ENCODE data around the gene TMEM51.
"Not testable (repeated sequence)": the region's sequence is repeated elsewhere in the genome, so short reads cannot be mapped to it uniquely, and the experiment has no call there.

TMEM51 gene

DNA sequence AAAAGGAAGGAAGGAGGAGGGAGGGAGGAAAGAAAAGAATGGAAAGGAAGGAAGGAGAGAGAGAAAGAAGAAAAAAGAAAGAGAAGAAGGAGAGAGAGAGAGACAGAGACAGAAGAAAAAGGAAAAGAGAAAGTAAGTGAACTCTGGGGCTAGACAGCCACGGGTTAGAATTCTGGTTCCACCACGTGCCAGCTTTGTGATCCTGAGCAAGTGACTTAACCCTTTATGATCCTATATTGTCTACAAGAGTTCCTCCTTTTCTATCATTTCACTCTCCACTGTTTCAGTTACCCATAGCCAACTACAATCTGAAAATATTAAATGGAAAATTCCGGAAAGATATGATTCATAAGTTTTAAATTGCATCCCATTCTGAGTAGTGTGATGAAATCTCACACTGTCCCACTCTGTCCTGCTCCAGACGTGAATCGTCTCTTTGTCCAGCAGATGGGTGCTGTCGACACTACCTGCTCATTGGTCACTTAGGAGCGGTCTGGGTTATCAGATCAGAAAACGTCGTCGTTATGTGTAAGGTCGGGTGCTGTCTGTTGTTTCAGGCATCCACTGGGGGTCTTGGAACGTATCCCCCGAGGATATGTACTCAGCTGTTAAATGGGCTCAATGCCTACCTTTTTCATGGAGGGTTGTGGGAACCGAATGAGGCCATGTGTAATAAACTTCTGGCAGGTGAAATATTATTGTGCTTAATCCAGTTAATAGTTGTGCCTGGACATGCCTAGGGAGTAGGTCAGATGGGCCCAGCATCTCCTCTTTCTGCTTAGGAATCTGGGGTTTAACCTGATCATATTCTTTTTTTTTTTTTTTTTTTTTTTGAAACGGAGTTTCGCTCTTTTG lies 19.1 kb downstream of the TMEM51 start:
- H3K4me1 Mint-ChIP-seq, result peaks cover 46% of the 10 kb centered on the region
- DNase-seq, result no peak
- H3K36me3 Mint-ChIP-seq (ENCODE audit: low read depth), result no peaks in the 10 kb centered on the region
- peak overlapping the region; percentile 40 for H3K27ac Mint-ChIP-seq
- H3K4me3 Mint-ChIP-seq, result no peak overlapping the region
- TF ChIP-seq, protein P1, sequence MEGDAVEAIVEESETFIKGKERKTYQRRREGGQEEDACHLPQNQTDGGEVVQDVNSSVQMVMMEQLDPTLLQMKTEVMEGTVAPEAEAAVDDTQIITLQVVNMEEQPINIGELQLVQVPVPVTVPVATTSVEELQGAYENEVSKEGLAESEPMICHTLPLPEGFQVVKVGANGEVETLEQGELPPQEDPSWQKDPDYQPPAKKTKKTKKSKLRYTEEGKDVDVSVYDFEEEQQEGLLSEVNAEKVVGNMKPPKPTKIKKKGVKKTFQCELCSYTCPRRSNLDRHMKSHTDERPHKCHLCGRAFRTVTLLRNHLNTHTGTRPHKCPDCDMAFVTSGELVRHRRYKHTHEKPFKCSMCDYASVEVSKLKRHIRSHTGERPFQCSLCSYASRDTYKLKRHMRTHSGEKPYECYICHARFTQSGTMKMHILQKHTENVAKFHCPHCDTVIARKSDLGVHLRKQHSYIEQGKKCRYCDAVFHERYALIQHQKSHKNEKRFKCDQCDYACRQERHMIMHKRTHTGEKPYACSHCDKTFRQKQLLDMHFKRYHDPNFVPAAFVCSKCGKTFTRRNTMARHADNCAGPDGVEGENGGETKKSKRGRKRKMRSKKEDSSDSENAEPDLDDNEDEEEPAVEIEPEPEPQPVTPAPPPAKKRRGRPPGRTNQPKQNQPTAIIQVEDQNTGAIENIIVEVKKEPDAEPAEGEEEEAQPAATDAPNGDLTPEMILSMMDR (IDR thresholded peaks at IDR 0.05), result no peak
- no peaks in the 10 kb centered on the region for H3K9me3 Mint-ChIP-seq
- peaks cover 3% of the 10 kb centered on the region for H3K27me3 Mint-ChIP-seq (ENCODE audit: low read depth, poor library complexity)

DNA sequence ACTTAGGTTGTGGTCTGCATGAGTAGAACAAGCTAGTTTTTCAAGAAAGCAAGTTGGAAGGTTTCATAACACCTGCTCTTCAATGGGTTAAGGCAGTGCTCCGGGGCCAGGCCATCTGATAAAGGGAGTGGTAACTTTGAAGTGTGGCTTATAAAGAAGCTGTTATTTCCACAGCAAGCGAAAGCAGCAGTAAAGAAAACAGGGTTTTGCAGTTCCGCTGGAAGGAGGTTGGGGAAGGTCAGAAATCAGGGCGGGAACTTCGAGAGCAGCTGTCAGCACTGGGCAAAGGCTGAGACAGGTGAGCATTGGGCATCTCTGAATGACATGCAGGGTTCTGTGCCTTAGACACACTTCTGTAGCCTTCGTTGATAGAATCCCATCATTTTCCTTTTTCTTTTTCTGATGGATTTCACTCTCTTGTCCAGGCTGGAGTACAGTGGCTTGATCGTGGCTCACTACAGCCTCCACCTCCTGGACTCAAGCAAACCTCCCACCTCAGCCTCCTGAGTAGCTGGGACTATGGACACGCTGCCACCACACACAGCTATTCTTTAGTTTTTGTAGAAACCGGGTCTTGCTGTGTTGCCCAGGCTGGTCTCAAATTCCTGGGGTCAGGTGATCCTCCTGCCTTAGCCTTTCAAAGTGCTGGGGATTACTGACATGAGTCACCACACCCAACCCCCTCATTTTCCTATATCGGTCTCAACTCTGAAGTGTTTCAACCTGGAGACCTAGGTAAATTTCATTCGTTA lies 20.5 kb downstream of the TMEM51 start:
- no peaks in the 10 kb centered on the region for H3K9me3 Mint-ChIP-seq
- no peak overlapping the region for H3K4me3 Mint-ChIP-seq
- TF ChIP-seq, protein P1 (IDR thresholded peaks at IDR 0.05), result no peak
- H3K27ac Mint-ChIP-seq, result peak overlapping the region; percentile 71
- H3K36me3 Mint-ChIP-seq (ENCODE audit: low read depth), result no peaks in the 10 kb centered on the region
- no peak for DNase-seq
- peaks cover 55% of the 10 kb centered on the region for H3K4me1 Mint-ChIP-seq
- H3K27me3 Mint-ChIP-seq (ENCODE audit: low read depth, poor library complexity), result no peaks in the 10 kb centered on the region

DNA sequence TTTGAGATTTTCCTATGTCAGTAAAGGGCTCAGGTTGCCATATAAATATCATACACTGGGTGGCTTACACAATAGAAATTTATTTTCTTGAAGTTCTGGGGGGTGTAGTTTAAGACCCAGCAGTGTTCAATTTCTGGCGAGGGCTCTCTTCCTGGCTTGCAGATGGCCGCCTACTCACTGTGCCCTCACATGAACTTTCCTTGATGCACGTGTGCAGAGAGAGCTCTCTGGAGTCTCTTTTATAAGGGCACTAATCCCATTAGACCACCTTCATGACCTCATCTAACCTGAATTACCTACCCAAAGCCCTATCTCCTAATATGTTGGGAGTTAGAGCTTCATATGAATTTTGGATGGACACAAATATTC lies 21.1 kb downstream of the TMEM51 start:
- H3K4me1 Mint-ChIP-seq, result peaks cover 59% of the 10 kb centered on the region
- H3K4me3 Mint-ChIP-seq, result no peak overlapping the region
- H3K9me3 Mint-ChIP-seq, result no peaks in the 10 kb centered on the region
- no peak overlapping the region for H3K27ac Mint-ChIP-seq
- H3K36me3 Mint-ChIP-seq (ENCODE audit: low read depth), result no peaks in the 10 kb centered on the region
- peaks cover 5% of the 10 kb centered on the region for H3K27me3 Mint-ChIP-seq (ENCODE audit: low read depth, poor library complexity)
- TF ChIP-seq, protein P1 (IDR thresholded peaks at IDR 0.05), result no peak
- DNase-seq, result no peak

DNA sequence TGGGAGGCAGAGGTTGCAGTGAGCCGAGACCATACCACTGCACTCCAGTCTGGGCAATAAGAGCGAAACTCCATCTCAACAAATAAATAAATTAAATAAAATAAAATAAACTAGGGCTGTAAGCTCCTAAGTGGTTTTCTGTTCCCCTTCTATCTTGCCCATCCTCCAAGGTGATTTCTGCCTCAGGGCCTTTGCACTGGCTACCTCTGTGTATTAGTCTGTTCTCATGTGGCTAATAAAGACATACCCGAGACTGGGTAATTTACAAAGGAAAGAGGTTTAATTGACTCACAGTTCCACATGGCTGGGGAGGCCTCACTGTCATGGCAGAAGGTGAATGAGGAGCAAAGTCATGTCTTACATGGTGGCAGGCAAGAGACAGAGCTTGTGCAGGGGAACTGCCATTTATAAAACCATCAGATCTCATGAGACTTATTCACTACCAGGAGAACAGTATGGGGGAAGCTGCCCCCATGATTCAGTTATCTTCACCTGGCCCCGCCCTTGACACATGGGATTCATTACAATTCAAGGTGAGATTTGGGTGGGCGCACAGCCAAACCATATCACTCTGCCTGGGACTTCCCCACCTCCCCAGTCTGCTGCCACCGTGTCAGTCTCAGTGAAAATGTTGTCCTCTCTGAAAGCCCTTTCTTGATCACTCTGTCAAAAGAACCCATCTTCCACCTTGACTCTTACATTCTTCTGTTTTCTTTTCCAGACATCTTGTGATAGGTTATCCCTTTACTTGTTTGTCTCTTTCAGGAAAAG lies 22.0 kb downstream of the TMEM51 start:
- not testable (repeated sequence) for H3K27me3 Mint-ChIP-seq (ENCODE audit: low read depth, poor library complexity); H3K27ac Mint-ChIP-seq; H3K4me3 Mint-ChIP-seq; H3K9me3 Mint-ChIP-seq; H3K36me3 Mint-ChIP-seq (ENCODE audit: low read depth); DNase-seq
- H3K4me1 Mint-ChIP-seq, result peaks cover 59% of the 10 kb centered on the region

DNA sequence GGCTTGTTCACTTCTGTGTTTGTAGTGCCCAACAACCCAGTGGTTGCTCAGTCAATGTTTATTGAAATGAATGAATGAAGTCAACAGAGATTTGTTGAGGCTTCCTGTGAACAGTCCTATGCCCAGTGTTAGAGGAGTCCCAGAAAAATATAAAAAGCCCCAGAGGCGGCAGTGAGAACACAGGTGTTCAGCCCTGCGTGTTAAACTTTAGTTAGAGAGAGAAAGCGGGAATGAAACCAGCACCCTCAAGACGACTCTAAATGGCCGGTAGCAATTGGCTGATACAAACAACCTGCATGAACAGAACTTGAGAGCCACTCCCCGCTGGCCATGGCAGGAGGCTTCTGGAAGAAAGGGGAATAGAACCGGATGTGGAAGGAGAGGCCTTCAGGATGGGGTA lies 22.6 kb downstream of the TMEM51 start:
- peaks cover 5% of the 10 kb centered on the region for H3K27me3 Mint-ChIP-seq (ENCODE audit: low read depth, poor library complexity)
- H3K4me1 Mint-ChIP-seq, result peaks cover 60% of the 10 kb centered on the region
- no peak overlapping the region for H3K4me3 Mint-ChIP-seq
- H3K27ac Mint-ChIP-seq, result no peak overlapping the region
- H3K36me3 Mint-ChIP-seq (ENCODE audit: low read depth), result no peaks in the 10 kb centered on the region
- no peaks in the 10 kb centered on the region for H3K9me3 Mint-ChIP-seq
- TF ChIP-seq, protein P1 (IDR thresholded peaks at IDR 0.05), result no peak
- no peak for DNase-seq
